NCI-H1105 treated with DMSO at 0.1 percent for 48 hours (cell line): ENCODE results near the gene CRNKL1.
"Not testable (repeated sequence)": the region's sequence is repeated elsewhere in the genome, so short reads cannot be mapped to it uniquely, and the experiment has no call there.

Source experiments
- DNase-seq: peaks from one replicate; lab custom pipeline; 2025; lab: John Stamatoyannopoulos, UW

The CRNKL1 gene

DNA sequence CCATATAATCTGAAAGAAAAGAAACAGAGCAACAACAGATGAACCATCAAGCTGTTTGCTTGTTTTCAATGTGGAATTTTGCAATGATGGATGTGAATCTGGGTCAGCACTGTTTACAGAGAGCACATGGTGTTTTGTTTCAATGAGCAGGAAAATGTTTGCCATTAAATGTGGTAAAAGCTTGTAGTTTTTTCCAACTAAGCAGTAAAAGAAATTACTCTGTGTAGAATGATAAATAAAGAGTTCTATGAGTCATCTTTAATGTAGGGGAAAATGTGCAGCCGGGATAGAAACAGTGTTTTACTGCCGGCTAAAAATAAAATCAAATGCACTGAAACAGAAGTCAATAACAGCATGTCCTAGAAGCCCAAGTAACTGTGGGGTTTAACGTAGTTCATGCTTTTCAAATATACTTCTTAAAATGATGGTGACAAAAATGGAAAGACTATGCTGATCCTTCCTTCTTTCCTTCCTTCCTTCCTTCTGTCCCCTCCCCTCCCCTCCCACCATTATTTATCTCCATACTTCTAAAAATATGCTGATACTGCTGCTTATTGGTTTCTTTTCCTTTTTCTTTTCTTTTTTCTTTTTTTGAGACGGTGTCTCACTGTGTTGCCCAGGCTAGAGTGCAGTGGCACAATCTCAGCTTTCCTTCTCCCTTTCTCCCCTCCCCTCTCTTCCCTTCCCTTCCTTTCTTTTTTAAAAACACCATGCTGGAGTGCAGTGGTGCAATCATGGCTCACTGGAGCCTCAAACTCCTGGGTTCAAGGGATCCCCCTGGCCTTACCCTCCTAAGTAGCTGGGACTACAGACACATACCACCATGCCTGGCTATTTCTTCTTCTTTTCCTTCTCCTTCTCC lies 41.4 kb downstream of the CRNKL1 start:
- DNase-seq, result no peak

DNA sequence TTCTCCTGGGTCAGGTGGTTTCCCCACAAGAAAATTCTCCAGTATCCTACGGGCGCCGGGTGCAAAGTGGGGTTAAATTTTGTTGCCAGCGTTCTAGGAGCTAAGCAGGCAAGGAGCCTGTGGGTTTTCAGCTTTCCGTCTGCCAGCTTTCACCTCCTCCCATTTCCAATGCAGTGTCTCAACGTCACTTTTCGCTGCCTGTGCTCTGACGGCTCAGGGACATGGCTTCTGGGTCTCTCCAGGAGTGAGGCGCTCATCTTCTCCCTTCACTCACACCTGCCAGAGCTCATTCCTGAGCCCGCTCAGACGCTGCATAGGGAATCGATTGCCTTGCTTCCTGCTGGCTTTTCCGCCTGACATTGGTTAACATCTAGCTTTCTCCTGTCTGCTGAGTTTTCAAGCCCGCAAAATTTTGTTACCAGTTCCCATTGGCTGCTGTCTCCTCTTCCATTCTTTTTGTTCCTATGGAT lies 42.4 kb downstream of the CRNKL1 start:
- no peak for DNase-seq

DNA sequence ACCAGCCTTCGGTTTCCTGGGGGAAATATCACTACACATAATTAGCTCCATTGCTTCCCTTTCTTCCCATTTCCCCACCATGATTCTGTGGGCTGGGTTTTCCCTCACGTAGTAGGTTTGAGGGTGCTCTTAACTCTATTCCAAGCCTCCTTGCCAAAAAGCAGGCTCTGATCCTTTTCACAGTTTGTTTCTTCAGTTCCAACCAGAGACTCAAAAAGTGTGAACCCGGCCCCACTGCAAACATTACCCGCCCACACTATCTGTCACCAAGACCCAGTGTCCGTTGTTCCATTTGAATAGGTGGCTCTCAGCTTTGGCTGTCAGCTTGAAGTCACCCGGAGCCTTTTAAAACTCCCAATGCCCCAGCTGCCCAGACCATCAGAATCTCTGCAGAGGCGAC lies 46.9 kb downstream of the CRNKL1 start:
- no peak for DNase-seq

DNA sequence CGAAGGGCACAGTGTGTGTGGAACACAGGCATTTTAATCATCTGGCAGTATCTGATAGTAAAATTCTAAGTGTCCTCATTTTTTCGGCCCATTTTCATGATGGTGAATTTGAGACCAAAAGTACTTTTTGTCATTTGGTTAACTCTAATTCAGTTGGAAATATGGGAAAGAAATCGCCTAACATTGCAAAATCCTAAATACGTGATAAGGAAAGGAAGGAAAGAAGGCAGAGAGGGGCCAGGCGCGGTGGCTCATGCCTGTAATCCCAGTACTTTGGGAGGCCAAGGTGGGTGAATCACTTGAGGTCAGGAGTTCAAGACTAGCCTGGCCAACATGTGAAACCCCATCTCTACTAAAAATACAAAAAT lies 48.3 kb downstream of the CRNKL1 start:
- not testable (repeated sequence) for DNase-seq

DNA sequence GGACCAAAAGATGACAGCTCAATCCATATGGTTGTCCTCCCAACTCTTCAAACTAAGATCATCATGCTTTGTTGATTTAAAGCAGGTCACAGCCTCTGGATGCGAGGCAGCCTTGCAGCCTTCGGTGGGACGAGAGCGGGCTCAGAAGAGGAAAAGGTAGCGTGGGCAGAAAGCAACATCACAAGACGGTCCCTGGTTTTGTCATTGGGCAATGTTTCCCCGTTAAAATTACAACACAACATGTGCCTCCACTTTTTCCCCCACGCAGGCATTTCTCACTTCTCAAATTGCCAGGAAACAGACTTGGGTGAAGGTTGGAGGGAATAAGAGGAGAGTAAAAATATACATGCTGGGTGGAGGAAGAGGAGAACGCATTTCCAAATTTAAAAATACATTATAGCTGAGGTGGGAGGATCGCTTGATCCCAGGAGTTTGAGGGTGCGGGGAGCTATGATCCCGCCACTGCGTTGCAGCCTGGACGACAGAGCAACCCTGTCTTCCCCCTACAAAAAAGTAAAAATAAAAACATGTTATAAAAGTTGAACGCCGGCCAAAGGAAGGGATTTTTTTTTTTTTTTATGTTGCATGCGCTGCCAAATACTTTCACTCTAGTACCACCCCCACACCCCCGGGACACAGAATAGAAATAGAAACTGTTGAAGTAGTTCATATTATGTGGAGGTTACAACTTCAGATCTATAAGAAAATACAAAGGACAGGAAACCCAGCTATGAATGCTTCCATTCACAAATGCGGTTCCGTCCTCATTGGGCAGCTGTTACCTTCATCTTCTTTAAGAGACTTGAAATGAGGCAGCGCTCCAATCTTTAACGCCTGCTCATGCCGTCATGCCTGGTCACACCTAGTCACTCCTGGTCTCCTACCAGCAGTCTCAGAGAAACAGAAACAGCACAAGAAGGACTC lies 49.0 kb downstream of the CRNKL1 start:
- no peak for DNase-seq

DNA sequence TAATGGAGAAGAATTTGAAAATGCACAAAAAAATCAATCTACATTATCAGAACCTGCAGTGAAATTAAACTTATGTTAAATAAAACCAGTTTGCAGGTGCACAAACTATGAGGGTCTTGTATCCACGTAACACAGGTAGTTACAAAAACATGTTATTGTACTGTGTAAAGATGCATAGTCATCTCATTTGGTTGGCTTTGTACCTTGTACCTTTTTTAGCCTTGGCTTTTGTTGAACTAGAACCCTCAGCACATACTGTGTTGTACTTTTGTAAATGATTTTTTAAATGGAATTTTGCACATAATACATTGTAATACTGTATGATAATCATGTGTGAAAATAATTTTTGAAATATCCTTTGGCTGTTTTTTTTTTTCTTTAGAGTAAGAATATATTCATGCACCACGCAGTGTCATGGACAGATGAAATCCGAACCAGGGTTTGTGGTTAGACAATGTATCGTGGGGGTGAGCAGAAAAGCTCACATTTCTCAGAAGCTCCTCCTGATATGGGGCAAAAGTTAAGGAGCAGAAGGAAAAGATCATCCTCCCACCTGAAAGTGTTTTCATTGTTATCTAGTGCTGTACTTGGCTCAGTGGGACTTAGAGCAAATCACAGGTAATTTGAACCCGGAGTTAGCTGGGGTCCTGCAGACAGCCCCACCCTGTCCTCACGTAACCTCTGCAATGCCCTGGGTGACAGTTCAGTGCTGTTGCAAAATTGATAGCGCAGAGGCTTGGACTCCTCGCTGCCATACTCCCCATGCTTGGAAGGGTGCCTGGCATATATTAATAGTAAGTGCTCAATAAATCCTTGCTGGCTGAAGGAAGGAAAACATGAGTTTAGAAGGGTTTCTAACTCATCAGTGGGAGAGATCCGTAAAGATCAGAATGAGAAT lies 49.9 kb downstream of the CRNKL1 start:
- DNase-seq, result no peak

DNA sequence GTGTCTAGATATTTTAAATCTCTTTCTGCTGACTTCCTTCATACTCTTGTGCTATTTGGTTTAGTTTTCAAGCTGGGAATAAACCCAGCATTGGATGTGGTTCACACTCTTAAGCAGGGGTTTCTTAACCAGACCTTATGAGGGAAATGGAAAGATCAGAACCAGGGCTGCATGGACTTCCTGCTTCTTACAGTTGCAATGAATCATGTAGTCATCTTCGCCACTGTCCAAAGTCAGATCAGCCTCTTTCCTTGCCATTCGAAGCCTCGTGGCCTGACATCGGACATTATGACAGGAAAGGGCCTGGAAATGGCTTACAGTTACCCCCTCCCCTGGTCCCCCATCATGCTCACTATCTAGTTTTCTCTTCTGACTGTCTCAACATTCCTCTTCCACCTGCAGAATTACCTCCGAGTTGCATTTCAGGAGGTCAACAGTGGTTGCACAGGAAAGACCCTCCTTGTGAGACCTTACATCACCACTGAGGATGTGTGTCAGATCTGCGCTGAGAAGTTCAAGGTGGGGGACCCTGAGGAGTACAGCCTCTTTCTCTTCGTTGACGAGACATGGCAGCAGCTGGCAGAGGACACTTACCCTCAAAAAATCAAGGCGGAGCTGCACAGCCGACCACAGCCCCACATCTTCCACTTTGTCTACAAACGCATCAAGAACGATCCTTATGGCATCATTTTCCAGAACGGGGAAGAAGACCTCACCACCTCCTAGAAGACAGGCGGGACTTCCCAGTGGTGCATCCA lies 51.9 kb downstream of the CRNKL1 start:
- DNase-seq, result no peak

DNA sequence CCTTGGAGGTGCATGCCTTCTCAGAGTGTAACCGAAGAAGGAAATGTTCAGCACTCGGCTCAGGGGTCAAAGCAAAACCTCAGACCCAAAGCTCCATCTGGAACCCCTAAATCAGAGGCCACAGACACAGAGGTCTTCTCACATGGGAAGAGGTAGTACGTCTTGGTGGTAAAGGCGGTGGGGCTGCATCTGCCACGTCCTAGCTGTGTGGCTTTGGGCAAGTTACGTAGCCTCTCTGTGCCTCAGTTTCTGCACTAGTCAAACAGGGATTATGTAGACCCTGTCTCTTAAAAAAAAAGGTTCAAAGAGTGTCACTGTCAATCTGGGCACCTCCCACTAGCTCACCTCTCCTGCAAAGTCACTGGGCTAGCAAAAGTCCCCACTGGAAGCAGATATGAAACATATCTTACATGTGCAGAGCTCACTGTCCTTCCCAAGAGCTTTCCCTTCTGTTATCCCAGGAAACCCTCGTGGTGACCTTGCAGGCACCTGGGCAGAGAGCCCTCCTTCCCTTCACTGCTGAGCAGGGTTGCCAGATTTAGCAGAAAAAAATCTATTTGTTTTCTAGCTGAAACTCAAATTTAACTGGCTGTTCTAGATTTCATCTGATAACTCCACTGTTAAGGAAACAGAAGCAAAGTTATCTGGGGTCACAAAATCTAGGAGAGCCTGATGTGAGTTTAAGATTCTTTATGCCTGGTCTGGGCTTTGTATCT lies 53.1 kb downstream of the CRNKL1 start:
- no peak for DNase-seq

DNA sequence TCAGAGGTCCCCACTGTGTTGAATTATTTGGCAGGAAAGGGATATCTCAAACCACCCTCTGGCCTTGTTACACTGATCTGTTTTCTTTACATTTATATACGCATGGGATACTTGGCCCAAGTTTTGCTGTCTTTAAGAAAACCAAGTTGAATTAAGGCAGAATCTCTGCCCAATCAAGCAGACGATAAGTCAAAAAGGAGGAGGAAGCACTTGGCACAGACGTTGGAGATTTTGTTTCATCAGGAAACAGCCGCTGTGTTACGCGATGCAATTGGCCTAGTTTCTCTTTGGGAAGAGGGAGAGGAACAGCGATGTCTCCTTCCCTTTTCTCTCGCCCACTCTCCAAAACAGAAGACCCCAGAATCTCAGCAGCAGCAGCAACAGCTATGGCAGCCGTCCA lies 55.3 kb downstream of the CRNKL1 start:
- no peak for DNase-seq

DNA sequence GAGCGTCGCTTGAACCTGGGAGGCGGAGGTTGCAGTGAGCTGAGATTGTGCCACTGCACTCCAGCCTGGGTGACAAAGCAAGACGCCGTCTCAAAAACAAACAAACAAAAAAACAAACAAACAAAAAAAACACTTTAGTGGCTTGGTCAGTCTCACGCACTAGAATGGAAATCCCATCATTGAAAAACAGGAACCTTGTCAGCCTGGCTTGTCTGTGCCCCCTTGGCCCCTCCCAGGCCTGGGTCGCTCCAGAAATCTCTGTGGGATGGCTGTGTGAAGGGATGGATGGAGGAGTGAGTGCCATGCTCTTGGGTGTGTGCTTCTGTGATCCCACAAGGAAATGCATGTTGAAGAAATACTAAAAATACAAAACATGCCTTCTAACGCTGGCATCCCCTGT lies 56.0 kb downstream of the CRNKL1 start:
- DNase-seq, result no peak

DNA sequence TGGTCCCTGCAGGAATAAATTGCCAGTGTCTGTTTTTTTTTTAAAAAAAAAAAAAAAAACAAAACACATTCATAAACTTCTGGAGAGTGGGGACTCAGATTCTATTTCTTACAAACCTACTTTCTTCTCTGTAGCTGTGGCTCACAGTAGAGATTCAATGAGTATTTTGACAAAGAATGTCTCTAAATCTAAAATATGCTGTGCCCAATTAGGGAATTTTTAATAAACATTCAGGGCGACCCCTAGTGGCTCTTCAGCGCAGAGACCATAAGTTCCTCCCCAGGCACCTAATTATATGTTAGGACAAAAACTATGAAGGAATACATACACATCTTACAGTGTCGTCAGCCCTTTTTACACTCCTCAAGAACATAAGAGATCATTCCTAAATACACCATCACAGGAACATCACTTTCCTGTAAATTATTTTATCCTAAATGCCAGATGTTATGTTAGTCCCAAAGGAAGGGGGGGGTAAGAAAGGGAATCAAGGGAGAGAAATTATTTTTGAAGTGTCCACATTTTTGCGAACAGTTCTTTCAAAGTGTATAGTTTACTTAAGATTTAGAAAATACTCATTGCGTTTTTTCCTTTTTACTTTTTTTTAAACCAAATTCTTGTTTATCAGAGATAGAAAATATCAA lies 56.9 kb downstream of the CRNKL1 start:
- DNase-seq, result peak; percentile 73

DNA sequence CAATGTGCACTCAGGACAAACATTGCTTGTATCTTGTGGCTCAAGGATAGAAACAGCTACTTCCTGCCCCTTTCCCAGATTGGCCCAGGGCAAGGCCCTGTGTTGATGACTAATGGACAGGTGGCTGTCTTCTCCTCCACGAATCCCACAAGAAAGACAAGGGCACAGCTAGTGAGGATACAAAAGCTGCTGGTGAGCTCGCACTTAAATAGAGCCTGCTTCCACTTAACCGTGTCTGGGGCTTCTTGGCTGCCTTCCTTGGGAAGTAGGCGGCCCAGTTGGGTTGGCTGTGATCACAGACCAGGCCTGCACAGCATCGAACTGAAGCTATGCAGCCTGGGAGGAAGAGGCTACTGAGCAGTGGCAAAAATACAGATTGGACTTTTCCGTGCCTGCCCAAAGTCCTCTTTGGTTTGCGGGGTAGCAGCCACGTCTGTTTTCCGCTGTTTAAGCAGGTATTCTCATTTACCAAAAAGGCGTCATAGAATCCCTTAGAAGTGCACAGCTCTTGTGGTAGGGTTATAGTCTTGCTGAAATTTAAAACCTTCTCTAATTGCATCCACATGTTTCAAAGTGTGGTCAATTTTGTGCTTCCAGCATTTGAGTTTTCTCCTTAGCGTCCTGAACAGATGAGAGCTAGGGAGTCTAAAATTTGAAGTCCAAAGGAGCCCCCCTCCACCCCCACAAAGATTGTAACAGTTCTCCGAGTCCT lies 58.2 kb downstream of the CRNKL1 start:
- DNase-seq, result no peak

DNA sequence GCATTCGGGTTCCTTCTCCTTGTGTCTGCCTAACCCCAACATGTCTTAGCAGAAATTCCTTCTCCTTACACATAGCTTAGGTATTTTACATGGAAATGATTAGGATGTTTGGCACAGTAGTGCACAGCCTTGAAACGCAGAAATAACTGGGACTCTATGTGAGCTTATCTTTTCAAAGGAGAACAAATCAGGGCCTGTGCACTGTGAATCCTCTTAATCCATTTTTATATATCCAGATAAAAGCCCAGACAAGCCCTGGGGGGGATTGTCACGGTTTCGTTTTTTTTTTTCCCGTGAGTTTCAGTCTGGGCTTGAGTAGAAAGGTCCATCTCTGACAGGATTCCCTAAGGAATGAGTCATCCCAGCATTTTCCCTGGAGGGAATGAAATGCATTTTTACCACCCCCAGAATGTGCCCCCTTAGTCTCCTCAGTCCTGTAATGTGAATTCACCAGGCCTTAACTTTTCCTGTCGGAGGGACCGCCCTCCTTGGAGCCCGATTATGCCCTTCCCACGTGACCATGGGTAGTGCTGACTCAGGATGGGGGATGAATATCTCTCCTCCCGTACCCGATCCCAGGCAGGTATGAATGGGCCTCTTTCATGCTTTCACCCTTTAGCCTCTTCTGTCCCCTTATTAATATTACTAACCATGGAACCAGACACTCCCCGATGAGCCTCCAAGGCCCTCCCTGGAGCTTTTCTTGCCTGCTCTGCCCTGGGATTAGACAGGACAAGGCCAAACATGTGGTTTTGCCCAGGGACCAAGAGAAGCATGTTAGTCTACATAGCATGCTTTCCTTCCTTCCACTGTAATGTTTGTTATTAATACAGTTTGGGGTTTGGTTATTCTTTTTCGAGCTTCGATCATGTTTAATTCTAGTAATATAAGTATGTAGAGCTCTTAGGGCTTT lies 59.0 kb downstream of the CRNKL1 start:
- no peak for DNase-seq

DNA sequence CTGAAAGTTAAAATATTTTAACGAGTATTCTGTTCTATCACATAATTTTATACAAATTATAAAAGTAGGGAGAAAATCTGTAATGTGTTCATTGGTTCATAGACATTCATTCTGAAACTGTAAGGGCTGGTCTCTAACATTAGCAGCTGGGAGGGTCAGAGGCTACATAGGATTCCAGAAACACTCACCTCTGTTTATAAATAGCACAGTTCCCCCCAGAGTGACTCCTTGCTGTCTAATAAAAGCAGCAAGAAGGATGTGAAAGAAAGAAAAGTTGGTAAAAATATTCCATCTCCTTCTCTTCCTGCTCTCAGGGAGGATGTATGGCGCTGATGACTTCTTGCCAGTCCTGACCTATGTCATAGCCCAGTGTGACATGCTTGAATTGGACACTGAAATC lies 60.4 kb downstream of the CRNKL1 start:
- no peak for DNase-seq

DNA sequence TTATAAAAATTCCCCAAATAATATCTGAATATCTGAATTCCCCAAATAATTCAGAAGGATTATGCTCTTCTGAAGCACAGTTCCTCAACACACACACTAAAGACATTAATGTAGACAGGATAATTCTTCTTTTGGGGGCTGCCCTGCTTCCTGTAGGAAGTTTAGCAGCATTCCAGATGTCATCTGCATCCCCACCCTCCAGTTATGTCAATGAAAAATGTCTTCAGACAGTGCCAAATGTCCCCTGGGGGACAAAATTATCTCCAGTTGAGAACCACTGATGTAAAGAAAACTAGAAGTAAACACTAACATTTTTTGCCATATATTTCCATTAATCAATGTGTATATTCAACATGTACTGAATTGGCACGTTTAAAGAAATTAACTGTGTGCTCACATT lies 61.0 kb downstream of the CRNKL1 start:
- no peak for DNase-seq

DNA sequence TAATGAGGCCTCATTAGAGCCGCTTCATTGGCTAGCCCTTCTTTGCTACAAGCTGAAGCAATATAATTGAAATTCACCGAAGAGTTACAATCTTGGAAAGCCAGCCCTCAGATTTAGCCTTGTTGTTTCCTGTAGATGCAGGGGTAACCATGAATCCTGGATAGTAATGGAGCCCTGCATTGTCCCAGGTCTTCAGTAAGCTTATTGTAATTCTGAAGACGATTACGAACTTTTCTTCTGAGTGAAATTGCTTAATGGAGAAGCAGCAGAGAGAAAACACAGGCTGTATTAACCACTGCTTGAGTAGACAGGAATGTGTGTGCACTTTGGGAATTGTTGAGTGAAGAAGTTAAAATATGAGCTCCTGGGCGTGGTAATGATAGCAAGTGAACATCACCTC lies 61.4 kb downstream of the CRNKL1 start:
- DNase-seq, result no peak

DNA sequence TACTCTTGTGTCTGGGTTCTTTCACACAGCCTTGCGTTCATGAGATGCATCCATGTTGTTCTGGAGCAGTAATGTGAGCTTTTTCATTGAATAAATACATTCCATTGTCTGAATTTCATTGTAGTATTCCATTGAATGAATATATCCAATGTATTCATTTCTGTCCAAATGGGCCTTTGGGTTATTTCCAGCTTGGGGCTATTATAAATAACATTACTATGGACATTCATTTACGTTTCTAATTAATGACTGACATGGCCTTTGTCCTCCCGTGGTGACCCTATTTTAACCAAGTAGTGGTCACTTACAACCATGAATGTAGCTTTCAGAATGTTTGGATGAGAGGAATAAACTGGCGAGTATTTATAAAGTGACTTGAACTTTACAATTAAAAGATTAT lies 65.2 kb downstream of the CRNKL1 start:
- DNase-seq, result no peak

DNA sequence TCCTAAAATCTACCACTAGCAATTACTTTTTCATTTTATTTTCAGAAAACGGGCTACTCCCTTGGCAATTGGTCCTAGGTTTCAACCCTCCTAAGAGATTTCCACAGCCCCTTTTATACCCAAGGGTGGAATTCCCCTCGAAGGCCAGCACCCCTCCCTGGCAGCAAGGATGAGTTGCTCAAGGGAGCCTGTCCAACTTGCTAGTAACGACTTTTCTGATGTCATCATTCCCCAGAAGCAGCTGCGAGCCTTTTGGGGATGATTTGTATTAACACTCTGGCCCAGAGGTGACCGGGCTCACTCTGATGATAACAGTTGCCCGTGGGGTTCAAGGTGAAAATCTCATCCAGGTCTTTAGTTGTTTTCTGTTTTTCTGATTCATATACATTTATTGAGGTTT lies 65.8 kb downstream of the CRNKL1 start:
- no peak for DNase-seq
